Keratinocyte (primary cell): ENCODE results near the gene EPHB1. TPM values are rescaled to one million over a fixed set of nuclear protein-coding genes. Genes with fewer than 3 reads are reported as not detected.

Experiments
- DNase-seq: peaks from one replicate; pipeline ENCODE4 v3.0.0-alpha.2; 2011; ENCODE audit warnings: low read depth, missing footprints, low spot score
- FAIRE-seq: peaks from 2 replicates; lab custom pipeline; 2011; peaks lifted over from hg19 to GRCh38; lab: Jason Lieb, UNC
- H2AFZ ChIP-seq: 2 replicates; pipeline ENCODE4 v1.6.0; 2012; ENCODE audit warnings: low read length, control low read depth, inconsistent platforms; ENCODE audit not compliant: control insufficient read depth
- H3K27ac ChIP-seq: 2 replicates; pipeline ENCODE4 v1.5.1; 2011; ENCODE audit warnings: low read length; ENCODE audit not compliant: control insufficient read depth, insufficient read depth
- H3K27me3 ChIP-seq: 3 replicates; pipeline ENCODE4 v1.6.0; 2011; ENCODE audit warnings: low read length; ENCODE audit not compliant: control insufficient read depth, insufficient read depth; ENCODE audit errors: extremely low read depth
- H3K36me3 ChIP-seq, 2 experiments: 2 replicates in 1 of 2; 3 replicates in 1 of 2; pipeline ENCODE4 v1.5.1; 2011; ENCODE audit warnings: low read length in 2 of 2, mild to moderate bottlenecking in 1 of 2; ENCODE audit not compliant: control insufficient read depth in 2 of 2, insufficient read depth in 2 of 2; ENCODE audit errors: extremely low read depth in 1 of 2
- H3K4me1 ChIP-seq: 3 replicates; pipeline ENCODE4 v1.5.1; 2011; ENCODE audit warnings: low read length; ENCODE audit not compliant: control insufficient read depth, insufficient read depth; ENCODE audit errors: extremely low read depth
- H3K4me2 ChIP-seq: 3 replicates; pipeline ENCODE4 v1.6.0; 2011; ENCODE audit warnings: low read depth, low read length; ENCODE audit not compliant: control insufficient read depth, insufficient read depth; ENCODE audit errors: extremely low read depth
- H3K4me3 ChIP-seq, 3 experiments: fragments of 200-600 bp in 1 of 3; sonication (generic) in 1 of 3; 2 replicates in 2 of 3; 3 replicates in 1 of 3; pipeline ENCODE4 v1.5.1; 2011 to 2016; ENCODE audit warnings: low read length in 3 of 3, mild to moderate bottlenecking in 3 of 3, control low read depth in 2 of 3, inconsistent platforms in 1 of 3, low read depth in 1 of 3, mixed read lengths in 1 of 3, mixed run types in 1 of 3, moderate library complexity in 1 of 3; ENCODE audit not compliant: control insufficient read depth in 2 of 3, insufficient read depth in 2 of 3; ENCODE audit errors: extremely low read depth in 1 of 3
- H3K79me2 ChIP-seq: 2 replicates; pipeline ENCODE4 v1.6.0; 2012; ENCODE audit warnings: low read length; ENCODE audit not compliant: control insufficient read depth, insufficient read depth
- H3K9ac ChIP-seq: 3 replicates; pipeline ENCODE4 v1.6.0; 2011; ENCODE audit warnings: low read length; ENCODE audit not compliant: control insufficient read depth, insufficient read depth; ENCODE audit errors: extremely low read depth
- H3K9me1 ChIP-seq: 3 replicates; pipeline ENCODE4 v1.6.0; 2011; ENCODE audit warnings: low read length; ENCODE audit not compliant: control insufficient read depth, insufficient read depth; ENCODE audit errors: extremely low read depth
- H3K9me3 ChIP-seq: 2 replicates; pipeline ENCODE4 v1.5.1; 2012; ENCODE audit warnings: low read depth, low read length; ENCODE audit not compliant: control insufficient read depth
- H4K20me1 ChIP-seq: 3 replicates; pipeline ENCODE4 v1.6.0; 2011; ENCODE audit warnings: low read length; ENCODE audit not compliant: control insufficient read depth, insufficient read depth; ENCODE audit errors: extremely low read depth
- EZH2 ChIP-seq: IDR thresholded peaks from one replicate; pipeline ENCODE4 v1.6.1; 2012; ENCODE audit warnings: inconsistent platforms, mild to moderate bottlenecking, low read length, moderate library complexity
- dilution Hi-C: fragments of 300-500 bp; cut with MboI; formaldehyde crosslinking; loops from one replicate; pipeline ENCODE4 v1.7.0; 2020; ENCODE audit warnings: low sequenced_read_pairs; ENCODE audit not compliant: extremely low pct_ligation_motif_present
- polyA plus RNA-seq, 5 experiments: library from polyadenylated mRNA; depleted of rRNA in 3 of 5; stranded (reverse) in 3 of 5; stranded (forward) in 1 of 5; unstranded in 1 of 5; fragments of >200 nt; gene quantifications; 1 replicate in 1 of 5; 2 replicates in 3 of 5; 3 replicates in 1 of 5; pipeline versions ENCODE4 v1.2.1 to v1.2.3, GENCODE V29; 2011 to 2012; ENCODE audit warnings: missing spikeins in 2 of 5, low read depth in 1 of 5, low replicate concordance in 1 of 5
- TF ChIP-seq, protein P1 (sequence below), 3 experiments: IDR thresholded peaks in 1 of 3; conservative IDR thresholded peaks in 1 of 3; optimal IDR thresholded peaks in 1 of 3; 2 replicates in 2 of 3; 3 replicates in 1 of 3; pipeline versions ENCODE3 to v1.5.1; 2011; ENCODE audit warnings: low read length in 3 of 3, mild to moderate bottlenecking in 3 of 3, moderate library complexity in 2 of 3, control low read depth in 1 of 3, inconsistent platforms in 1 of 3; ENCODE audit not compliant: insufficient read depth in 2 of 3; ENCODE audit errors: extremely low read depth in 1 of 3

The EPHB1 gene
- polyA plus RNA-seq, 1 donor (not counting 4 experiments of a cell fraction or from before 2014, with no cell fraction given), result 0.01 TPM

DNA sequence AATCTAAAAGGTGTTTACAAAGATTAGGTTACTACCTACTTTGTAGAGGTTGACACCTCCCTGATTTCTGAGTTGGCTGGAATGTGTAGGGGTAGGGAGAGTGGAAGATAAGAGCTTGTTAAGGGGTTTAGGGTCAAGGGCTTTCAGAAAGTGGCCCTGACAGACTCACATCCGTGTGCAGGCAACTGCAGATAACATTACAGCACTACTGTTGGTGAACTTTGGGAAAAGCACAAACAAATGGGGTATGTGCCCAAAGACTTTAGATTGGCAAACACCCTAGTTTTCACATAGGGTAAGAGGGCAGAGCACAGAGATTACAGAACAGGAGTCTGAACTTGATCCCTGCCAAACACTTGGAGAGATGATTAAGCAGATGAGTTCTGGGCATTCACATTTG lies 375.7 kb downstream of the EPHB1 start:
- no peak for TF ChIP-seq EZH2
- no peaks in the 10 kb centered on the region for H4K20me1 ChIP-seq
- no peaks in the 10 kb centered on the region for H3K9me3 ChIP-seq
- no peak for FAIRE-seq
- dilution Hi-C loops, result no loop called here
- no peak overlapping the region for H2AFZ ChIP-seq
- no peak overlapping the region for H3K4me3 ChIP-seq
- H3K27me3 ChIP-seq, result no peaks in the 10 kb centered on the region
- no peaks in the 10 kb centered on the region for H3K9me1 ChIP-seq
- no peaks in the 10 kb centered on the region for H3K36me3 ChIP-seq
- DNase-seq, result no peak
- no peak overlapping the region for H3K4me2 ChIP-seq
- H3K4me1 ChIP-seq, result no peaks in the 10 kb centered on the region
- H3K79me2 ChIP-seq, result no peaks in the 10 kb centered on the region
- H3K9ac ChIP-seq, result no peak overlapping the region
- no peak overlapping the region for H3K27ac ChIP-seq

DNA sequence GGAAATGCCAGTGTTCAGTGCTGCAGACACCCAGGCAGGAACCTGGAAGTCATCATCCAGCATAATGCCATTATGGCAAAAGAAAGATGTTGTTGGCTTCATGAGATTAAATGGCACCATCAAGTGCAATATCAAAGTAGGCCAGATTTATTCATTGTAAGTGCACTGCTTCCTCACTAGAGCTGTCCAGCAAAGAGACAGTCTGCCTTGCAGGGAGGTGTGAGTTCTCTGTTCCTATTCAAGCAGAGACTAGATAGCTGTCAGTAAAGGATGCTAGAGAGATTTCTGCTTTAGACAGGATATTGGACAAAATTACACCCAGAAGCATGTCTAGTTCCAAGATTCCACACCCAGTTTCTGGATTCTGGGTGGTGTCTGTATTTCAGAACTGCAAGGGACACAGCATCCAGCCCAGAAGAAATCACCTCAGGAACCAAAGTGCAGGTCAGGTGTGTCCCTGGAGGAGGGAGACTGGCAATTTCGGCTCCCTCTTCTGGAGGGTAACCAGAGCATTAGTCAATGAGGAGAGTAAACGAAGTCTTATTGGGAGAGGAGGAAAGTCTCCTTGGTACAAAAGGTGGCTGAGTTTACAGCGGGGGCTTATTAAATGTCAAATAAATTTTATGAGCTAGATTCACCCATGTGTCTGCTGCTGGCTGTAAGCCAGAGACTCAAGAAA lies 377.3 kb downstream of the EPHB1 start:
- H3K27me3 ChIP-seq, result no peaks in the 10 kb centered on the region

More for the DNA sequence above, 377.3 kb downstream of the EPHB1 start:
- Histone ChIP-seq H3K9ac (no peak overlapping the region), H3K36me3 (no peaks in the 10 kb centered on the region), H4K20me1 (no peaks in the 10 kb centered on the region), H3K79me2 (no peaks in the 10 kb centered on the region), H3K9me1 (no peaks in the 10 kb centered on the region), H3K4me2 (no peak overlapping the region), H3K27ac (no peak overlapping the region), H3K9me3 (no peaks in the 10 kb centered on the region), H2AFZ (no peak overlapping the region), H3K4me1 (no peaks in the 10 kb centered on the region), H3K4me3 (no peak overlapping the region)
- TF ChIP-seq, protein P1, sequence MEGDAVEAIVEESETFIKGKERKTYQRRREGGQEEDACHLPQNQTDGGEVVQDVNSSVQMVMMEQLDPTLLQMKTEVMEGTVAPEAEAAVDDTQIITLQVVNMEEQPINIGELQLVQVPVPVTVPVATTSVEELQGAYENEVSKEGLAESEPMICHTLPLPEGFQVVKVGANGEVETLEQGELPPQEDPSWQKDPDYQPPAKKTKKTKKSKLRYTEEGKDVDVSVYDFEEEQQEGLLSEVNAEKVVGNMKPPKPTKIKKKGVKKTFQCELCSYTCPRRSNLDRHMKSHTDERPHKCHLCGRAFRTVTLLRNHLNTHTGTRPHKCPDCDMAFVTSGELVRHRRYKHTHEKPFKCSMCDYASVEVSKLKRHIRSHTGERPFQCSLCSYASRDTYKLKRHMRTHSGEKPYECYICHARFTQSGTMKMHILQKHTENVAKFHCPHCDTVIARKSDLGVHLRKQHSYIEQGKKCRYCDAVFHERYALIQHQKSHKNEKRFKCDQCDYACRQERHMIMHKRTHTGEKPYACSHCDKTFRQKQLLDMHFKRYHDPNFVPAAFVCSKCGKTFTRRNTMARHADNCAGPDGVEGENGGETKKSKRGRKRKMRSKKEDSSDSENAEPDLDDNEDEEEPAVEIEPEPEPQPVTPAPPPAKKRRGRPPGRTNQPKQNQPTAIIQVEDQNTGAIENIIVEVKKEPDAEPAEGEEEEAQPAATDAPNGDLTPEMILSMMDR (optimal IDR thresholded peaks at IDR 0.05 in 1 of 3, IDR thresholded peaks at IDR 0.05 in 1 of 3, conservative IDR thresholded peaks at IDR 0.05 in 1 of 3; ENCODE audit: extremely low read depth in 1 of 3, insufficient read depth in 2 of 3, low read length in 3 of 3), result no peak
- dilution Hi-C loops, result no loop called here
- FAIRE-seq (no peak), DNase-seq (no peak)
